HG03159 (cell line): ENCODE data around the gene DBNL.

ENCODE experiments used
- ATAC-seq: cut with Tn5 transposase; IDR thresholded peaks from one replicate; pipeline ENCODE4 v1.9.1; 2021; ENCODE audit warnings: mild to moderate bottlenecking, moderate library complexity; ENCODE audit not compliant: unreplicated experiment

DBNL gene

DNA sequence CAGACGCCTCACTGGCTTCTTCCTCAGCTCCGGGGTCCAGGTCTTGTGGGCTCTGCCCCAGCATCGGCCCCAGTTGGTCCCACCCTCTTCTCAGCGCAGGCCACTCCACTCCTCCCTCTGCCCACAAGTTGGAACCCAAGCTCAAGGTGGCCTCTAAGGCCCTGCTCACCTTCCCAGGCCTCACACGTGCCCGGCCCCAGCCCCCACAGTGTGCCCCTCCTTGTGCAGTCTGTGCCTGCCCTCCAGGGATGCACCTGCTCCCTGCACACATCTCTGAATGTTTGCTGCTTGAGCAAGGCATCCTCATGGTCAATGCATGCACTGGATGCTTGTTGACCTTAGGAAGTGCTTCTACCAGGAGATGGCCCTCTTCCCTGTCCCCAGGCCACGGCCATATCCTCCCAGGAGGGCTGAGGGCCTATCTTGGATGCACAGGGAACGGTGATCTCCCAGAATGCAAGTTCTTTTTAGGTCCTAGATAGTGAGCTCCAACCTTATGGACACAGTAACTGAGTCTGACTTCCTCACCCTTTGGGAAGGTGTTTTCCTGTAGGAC, 51.9 kb downstream of the DBNL start:
- ATAC-seq, result no peak

- ATAC-seq, result peak; percentile 76
Measured at GRCh38 chr7:44097064-44097932, 52.8 kb downstream of the DBNL start.

GRCh38 chr7:44098092-44099068, 53.9 kb downstream of the DBNL start:
- no peak for ATAC-seq

DNA sequence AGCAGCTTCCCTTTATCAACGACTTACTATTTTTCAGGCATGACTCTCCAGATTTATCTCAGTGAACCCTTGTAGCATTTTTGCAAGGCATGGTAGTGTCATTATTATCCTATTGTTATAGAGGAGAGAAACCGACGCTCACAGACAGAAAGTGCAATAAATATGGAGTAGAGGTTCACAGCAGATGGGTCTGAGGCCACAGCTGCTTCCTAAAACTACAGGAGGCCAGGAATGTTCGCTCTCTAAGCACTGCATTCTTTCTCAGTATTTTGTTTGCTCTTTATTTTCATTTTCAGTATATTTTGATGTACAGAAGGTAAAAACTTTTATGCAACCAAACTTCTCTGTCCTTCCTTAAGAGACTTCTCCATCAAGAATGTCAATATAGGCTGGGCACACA, 55.2 kb downstream of the DBNL start:
- no peak for ATAC-seq

DNA sequence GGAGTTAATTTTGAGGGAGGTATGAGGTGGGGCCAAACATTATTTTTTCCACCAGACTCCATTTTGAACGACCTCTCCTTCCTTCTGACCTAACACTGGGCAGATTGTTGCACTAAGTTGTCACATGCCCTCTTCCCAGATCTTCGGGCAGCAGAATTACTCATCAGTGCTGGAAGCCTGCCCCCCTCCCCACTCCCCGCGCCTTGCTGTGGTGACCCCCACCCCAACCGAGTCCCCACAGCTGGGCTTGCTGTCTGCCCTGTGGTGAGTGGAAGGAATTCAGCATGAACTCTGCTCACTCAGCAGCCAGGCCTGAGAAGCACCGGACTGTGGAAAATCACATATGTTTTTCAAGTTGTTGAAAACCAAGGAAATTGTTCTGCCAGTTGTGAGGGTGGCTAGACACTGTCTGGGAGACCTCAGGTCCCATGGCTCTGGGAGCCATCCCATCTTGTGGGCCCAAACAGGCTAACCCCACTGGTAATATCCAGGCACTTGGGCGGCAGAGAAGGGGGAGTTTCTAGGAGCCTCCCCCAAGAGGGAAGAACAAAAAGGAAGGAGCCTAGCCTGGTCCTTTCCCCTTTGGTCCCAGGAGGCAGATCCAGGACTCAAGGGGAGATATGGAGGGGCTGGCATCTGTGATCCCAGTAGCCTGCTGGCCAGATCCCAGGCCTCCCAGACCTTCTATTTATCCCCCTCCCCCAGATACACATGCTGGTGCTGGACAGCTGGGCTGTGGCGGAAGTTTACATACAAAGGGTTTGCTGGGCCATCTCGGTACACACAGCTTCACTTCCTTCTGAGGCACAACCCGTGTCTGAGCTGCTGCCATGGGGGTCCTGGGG, 56.2 kb downstream of the DBNL start:
- no peak for ATAC-seq

- no peak for ATAC-seq
Measured at GRCh38 chr7:44101303-44101965, 56.9 kb downstream of the DBNL start.

DNA sequence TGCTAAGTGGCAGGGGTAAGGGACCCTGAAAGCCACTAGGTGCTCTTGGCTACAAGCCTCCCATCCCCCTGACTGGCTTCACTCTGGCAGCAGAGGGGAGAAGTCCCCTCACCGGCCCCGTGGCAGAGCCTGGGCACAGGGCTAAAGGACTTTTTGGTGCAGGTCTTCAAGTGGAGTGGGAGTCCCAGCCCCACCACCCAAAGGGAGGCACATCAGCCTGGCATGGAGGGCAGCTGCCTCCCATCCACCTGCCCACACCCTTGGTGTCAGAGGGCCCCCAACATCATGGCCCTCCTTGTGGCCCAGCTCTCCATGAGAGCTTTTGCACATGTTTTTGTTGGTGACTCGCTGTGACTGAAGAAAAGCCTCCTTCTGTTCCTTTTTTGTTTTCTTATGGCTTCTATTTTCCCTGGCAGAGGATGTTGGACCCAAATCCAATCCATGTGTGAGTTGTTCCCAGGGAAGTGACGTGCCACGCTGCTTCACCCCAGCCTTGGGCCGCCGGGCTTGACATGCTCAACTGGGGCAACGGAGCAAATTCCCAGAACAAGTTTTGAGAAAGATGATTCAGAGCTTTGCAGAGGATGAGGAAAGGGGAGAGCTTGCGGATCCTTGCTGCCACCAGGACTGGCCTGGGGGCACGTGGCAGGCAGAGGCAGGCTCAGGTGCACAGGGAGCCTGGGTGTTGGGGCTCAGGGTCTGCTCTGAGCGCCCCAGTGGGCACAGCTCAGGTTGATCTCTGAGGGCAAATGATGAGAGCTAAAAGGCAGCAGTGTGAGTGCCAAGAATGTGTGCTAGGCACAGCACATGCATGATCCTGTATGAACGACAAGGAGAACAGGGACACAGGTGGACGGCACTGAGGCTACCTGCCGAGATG, 57.7 kb downstream of the DBNL start:
- ATAC-seq, result no peak

DNA sequence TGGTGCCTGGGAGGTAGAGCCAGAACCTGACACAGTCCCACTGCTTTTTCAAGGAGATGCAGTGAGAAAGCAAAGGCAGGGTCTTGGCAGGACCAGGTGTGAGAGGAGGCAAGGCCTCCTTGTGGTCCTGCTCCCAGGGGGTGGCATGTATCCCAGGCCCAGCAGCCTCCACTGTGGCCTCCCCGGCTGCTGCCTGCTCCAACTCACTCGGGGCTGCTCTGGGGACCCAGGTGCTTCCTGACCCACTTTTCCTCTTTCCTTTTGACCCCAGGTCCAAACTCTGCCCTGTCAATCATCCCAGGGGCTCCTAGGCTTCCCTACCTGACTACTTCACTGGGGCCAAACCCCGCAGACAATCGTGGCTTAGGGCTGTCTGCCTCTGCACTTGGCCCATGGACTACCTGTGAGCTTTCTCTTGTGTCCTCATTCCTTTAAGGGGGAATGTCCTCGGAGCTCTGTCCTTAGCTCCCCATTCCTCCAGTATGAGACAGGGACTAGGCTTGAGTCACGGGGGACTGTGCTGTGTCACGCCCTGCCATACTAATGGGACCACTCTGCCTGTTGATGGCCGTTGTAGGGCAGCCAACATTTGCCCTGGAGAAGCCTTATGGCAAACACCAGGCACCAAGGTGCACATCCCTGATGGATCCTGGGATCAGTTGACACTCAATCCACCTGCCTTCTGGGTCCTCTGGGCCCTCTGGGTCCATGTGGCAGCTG, 58.5 kb downstream of the DBNL start:
- no peak for ATAC-seq

- ATAC-seq, result no peak
Measured at GRCh38 chr7:44103566-44103922, 59.0 kb downstream of the DBNL start.

DNA sequence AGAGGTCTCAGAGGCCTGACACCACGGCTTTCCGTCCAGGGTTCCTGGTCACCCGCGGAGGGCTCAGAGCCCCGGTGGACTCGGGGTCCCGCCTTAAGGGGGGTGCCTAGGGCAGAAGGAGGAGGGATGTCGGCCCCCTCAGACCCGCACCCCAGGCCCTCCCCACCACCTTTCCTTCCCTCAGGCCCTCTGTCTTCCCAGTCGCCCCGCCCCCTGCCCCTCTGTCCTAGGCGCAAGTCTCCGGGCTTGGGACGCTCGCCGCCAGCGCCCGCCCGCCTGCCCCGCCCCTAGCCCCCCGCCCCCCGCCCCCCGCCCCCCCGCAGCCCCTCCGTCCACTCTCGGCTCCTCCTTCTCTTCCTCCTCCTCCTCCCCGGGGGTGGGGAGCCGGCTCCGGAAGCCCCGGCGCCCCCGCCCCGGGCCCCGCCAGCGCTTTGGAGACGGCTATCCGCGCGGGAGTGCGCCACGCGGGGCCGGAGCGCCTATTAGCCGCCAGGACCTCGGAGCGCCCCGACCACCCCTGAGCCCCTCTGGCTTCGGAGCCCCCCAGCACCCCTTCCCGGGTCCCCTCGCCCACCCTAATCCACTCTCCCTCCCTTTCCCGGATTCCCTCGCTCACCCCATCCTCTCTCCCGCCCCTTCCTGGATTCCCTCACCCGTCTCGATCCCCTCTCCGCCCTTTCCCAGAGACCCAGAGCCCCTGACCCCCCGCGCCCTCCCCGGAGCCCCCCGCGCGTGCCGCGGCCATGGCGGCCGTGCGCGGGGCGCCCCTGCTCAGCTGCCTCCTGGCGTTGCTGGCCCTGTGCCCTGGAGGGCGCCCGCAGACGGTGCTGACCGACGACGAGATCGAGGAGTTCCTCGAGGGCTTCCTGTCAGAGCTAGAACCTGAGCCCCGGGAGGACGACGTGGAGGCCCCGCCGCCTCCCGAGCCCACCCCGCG, 59.7 kb downstream of the DBNL start, which contains the start of gene AEBP1:
Gene AEBP1, plus strand, starts transcription at position 423 of the 937 bp plus-strand sequence. Its CDS starts 321 bp downstream, at position 744.
- ATAC-seq, result no peak

DNA sequence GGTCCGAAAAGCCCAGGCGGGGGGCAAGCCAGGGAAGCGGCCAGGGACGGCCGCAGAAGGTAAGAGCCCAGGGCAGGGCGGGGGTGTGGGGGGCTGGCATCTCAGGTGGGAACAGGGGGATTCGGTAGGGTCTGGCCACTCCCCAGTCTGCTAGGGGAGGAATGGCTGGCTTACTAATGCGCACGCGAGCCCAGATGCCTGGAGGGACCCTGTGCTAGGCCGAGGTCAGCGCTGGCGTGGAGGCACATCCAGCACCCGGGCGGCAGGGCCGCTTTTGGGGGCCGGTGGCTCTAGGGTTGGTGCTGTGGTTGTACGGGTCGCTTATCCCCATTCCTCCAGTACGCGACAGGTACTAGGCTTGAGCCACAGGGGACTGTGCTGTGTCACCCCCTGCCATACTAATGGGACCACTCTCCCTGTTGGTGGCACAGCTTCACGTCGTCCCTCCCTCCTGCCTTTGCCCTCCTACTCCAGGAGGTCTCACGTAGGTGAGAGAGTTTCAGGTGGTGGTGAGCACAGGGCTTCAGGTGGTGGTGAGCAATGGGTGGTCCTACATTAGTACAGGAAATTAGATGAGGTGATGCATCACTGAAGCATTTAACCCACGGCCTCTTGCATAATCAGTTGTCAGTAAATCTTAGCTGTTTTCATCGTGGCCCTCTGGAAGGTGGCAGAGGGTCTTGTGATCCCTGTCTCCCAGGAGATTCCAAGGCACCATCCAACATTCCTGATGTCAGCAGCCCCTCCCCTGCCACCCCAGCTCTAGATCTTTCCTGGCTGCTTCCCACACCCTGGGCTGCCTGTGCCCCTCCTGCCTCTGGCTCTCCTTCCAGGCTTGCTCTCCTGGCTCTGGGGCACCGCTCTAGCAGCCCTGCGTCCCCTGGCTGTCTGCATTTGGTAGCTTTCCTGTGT, 60.6 kb downstream of the DBNL start:
- no peak for ATAC-seq

- no peak for ATAC-seq
Measured at GRCh38 chr7:44105832-44106231, 61.3 kb downstream of the DBNL start.

DNA sequence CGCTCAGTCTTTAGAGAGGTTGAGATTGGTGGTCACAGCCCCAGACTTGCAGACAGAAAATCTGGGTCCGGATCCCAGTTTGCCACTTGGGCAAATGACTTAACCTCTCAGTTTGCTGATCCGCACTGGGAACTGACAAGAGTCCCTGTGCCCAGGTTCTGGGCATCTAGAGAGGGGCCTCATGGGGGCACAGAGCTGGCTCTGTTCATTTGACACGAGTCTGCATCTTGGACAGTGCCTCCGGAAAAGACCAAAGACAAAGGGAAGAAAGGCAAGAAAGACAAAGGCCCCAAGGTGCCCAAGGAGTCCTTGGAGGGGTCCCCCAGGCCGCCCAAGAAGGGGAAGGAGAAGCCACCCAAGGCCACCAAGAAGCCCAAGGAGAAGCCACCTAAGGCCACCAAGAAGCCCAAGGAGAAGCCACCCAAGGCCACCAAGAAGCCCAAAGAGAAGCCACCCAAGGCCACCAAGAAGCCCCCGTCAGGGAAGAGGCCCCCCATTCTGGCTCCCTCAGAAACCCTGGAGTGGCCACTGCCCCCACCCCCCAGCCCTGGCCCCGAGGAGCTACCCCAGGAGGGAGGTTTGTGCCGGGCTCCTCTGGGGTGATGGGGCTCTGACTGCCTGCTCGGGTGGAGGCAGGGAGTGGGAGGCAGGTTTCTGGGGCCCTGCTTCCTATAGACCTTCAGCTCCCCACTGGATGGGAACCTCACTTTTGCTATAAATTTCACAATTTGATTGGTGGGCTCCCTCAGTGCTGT, 62.0 kb downstream of the DBNL start:
- ATAC-seq, result no peak

- ATAC-seq, result no peak
Measured at GRCh38 chr7:44107116-44107960, 62.8 kb downstream of the DBNL start.
